SH-SY5Y (cell line): ENCODE results near the gene UGT1A7.

Experiments
- GATA2 ChIP-seq: IDR thresholded peaks from 2 replicates; pipeline ENCODE4 v1.6.1; 2011; ENCODE audit warnings: mild to moderate bottlenecking, low read depth, low read length
- GATA3 ChIP-seq: IDR thresholded peaks from 2 replicates; pipeline ENCODE4 v1.6.1; 2011; ENCODE audit warnings: low read depth, mild to moderate bottlenecking, low read length, moderate library complexity

DNA sequence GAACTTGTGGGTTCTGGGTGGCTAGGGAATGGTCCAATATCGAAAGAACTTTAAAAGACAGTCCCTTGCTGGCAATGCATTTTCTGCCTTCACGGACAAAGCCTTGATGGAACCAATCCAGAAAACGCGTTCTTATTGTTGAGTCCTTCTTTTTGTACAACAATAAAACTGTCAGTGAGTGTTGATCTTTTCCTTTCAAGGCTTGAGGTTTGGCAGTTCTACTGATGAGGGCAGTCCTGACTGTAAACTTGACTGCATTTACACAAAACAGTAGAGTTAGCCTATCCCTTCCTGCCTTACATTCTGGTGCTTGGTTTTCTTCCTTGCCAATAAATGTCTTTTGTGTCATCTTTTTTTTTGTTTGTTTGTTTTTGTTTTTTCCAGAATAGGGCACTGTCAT is 2.5 kb upstream of the UGT1A7 start:
- TF ChIP-seq GATA2, result no peak
- no peak for TF ChIP-seq GATA3
